NCI-H2196 treated with DMSO at 0.1 percent for 48 hours (cell line): ENCODE results near the gene PRKAG2.
"Not testable (repeated sequence)": the region's sequence is repeated elsewhere in the genome, so short reads cannot be mapped to it uniquely, and the experiment has no call there.

Source experiments
- DNase-seq: peaks from one replicate; lab custom pipeline; 2025; ENCODE audit not compliant: unreplicated experiment; lab: John Stamatoyannopoulos, UW

The PRKAG2 gene

GRCh38 chr7:151837285-151838042 lies 39.5 kb downstream of the PRKAG2 start:
- no peak for DNase-seq

DNA sequence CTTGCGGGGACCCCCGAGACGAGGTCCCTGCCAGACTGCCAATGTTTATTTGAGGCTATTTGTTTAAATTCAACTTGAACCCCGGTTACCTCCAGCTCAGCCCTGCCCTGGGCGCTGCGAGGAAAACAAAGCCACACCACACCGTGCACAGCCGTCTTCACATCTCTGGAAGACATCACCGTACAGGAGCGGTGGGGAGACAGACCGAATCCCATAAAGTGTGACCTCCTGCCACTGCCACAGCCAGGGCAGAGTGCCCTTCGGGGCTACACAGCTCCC lies 40.0 kb downstream of the PRKAG2 start:
- DNase-seq = no peak

DNA sequence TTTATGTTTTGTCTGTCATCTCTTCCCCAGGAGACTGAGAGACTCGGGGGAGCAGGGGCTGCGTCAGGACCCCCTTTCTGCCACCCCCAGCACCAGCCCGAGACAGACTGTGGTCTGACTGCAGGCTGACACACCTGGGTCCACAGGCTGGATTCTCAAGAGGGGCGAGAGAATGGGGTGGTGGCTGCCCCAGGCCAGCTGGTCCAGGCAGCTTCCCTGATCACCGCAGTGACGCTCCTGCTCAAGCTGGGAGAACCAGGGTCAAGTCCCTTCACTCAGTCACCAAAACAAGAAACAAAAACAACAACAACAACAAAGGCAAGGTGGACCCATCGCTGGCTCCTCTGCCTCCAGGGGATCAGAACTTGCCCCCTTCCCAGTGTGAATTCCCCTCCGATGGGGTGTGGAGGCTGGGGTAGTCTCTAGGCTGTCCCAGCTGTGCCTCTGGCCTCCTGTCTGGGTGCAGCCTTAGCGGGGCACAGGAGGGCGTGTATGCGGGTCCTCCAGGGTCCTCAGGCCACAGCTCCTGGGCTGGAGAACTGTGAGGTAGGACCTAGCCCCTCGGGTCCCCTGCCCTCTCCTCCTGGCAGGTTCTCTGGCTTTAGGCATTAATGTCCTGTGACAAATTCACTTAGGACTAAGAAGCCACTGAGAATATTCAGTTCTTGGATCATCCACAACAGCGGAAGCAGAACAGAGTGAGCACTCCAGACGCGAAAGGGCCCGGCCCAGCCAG lies 40.6 kb downstream of the PRKAG2 start:
- no peak for DNase-seq

- DNase-seq = no peak
Measured at GRCh38 chr7:151835636-151836035, 41.3 kb downstream of the PRKAG2 start.

GRCh38 chr7:151834271-151835035 lies 42.5 kb downstream of the PRKAG2 start:
- no peak for DNase-seq

- DNase-seq = no peak
Measured at GRCh38 chr7:151833691-151834090, 43.2 kb downstream of the PRKAG2 start.

- no peak for DNase-seq
Measured at GRCh38 chr7:151833213-151833651, 43.7 kb downstream of the PRKAG2 start.

- no peak for DNase-seq
Measured at GRCh38 chr7:151832656-151833055, 44.3 kb downstream of the PRKAG2 start.

GRCh38 chr7:151832138-151832537 lies 44.8 kb downstream of the PRKAG2 start:
- no peak for DNase-seq

DNA sequence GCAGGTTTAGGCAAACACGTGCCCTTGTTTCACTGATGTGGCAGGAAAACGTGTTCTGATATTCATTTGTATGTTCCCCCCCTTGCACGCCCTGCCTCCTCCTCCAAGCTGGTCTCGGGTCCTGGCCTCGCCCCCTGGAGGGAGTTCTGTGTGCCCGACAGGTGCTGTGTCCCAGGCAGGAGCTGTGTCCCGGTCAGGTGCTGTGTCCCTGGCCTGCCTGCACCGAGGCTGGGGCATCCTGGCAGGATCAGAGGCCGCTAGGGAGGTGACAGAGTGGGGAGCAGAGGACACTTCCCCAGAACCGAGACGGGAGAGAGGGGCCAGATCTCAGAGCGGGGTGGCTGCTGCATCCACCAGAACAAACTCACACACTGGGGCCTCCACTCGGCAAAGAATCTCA lies 45.3 kb downstream of the PRKAG2 start:
- no peak for DNase-seq

DNA sequence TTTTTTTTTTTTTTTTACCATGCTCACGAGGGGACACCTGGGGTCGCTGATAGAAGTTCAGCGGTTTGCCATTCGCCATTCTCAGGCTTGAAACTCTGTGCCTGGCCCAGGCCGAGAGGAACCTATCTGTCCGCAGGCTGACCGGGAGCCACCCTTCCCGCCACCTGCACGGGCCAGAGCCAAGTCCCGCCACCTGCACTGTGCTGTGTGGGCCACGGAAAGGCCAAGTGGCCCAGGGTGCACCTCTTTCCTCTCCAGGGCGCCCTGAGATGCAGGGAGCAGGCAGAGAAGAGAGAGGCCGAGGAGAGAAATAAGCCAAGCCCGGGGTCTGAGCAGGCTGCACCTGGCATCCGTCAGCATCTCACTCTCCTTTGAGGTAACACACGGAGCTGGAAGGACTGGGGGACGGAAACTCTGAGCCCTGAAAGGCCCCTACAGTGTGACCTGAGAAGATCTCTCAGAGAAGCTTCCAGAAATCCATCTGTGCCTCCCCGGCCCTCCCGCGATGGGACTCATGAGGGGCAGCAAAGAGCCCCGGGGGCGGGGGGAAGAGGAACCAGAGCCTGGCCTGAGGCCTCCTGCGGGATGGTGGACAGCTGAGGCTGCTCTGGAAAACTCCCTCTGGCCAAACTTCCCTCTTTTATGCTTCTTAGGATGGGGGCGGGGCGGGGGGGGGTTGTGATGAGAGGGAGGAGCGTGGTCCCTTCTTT lies 46.6 kb downstream of the PRKAG2 start:
- DNase-seq = no peak

GRCh38 chr7:151829707-151830106 lies 47.2 kb downstream of the PRKAG2 start:
- no peak for DNase-seq

DNA sequence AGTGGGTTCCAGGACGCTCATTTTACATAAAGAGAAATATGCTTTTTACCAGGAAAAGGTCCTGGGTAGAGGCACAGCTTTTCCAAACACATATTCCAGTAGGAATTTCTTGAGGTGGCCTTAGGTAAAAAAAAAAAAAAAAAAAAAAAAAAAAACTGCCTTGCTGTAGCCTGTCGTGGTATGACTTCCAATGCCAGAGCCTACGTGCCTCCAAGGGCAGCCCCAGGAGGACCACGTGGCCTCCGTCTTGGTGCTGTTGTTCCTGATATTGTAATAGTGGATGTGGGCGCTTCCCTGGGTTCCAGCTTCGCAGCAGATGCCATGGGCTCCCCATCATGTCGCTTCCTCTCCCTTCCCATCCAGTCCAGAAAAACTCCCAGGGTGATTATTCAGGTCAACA lies 49.3 kb downstream of the PRKAG2 start:
- DNase-seq = no peak

GRCh38 chr7:151826316-151826715 lies 50.6 kb downstream of the PRKAG2 start:
- DNase-seq = not testable (repeated sequence)

DNA sequence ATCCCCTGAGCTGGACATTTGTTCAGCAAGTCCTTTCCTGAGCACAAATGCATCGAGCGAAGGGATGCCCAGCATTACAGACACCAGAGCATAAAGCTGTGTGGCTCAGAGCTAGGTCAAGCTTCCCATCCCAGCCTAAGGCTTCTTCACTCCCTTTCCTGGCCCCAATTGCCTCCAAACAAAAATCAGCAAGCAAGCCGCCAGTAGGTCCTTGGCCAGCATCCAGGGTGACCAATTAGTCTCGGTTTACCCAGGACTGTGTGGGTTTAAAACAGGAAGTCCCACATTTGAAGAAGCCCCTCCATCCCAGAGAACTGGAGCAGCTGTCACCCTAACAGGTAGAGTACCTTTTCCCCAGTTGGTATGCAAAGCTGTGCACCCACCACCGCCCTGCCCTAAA lies 51.2 kb downstream of the PRKAG2 start:
- DNase-seq = no peak

- no peak for DNase-seq
Measured at GRCh38 chr7:151824373-151824933, 52.5 kb downstream of the PRKAG2 start.

- no peak for DNase-seq
Measured at GRCh38 chr7:151823566-151824372, 53.1 kb downstream of the PRKAG2 start.

- DNase-seq = no peak
Measured at GRCh38 chr7:151822541-151823181, 54.3 kb downstream of the PRKAG2 start.

- DNase-seq = no peak
Measured at GRCh38 chr7:151821806-151822540, 54.9 kb downstream of the PRKAG2 start.
